HG02973 (cell line): ENCODE measurements around the gene LIN37.

Source experiments
- ATAC-seq: cut with Tn5 transposase; IDR thresholded peaks from one replicate; pipeline ENCODE4 v1.9.1; 2021; ENCODE audit warnings: moderate library complexity; ENCODE audit not compliant: unreplicated experiment

The LIN37 gene

GRCh38 chr19:35734273-35734672 lies 14.1 kb upstream of the LIN37 start:
- ATAC-seq = no peak

GRCh38 chr19:35734889-35735288 lies 13.5 kb upstream of the LIN37 start:
- no peak for ATAC-seq

GRCh38 chr19:35736913-35737886 lies 11.2 kb upstream of the LIN37 start:
- ATAC-seq = no peak

- ATAC-seq = no peak
These were observed 10.1 kb upstream of the LIN37 start for GRCh38 chr19:35738021-35738886.

- no peak for ATAC-seq
These were observed 9.5 kb upstream of the LIN37 start for GRCh38 chr19:35738887-35739229.

GRCh38 chr19:35739275-35740107 lies 8.9 kb upstream of the LIN37 start:
- ATAC-seq = no peak

- ATAC-seq = peak; percentile 12
These were observed 8.3 kb upstream of the LIN37 start for GRCh38 chr19:35740108-35740422.

- ATAC-seq = peak; percentile 46
These were observed 7.8 kb upstream of the LIN37 start for GRCh38 chr19:35740423-35741202.

GRCh38 chr19:35741203-35741515 lies 7.2 kb upstream of the LIN37 start:
- no peak for ATAC-seq

GRCh38 chr19:35742121-35742724 lies 6.2 kb upstream of the LIN37 start, which contains the start of gene IGFLR1:
TSS of gene IGFLR1 (minus strand) at chr19:35742452. CDS start at chr19:35741180, 1,272 bp downstream.
- ATAC-seq = no peak

GRCh38 chr19:35743640-35744429 lies 4.5 kb upstream of the LIN37 start:
- ATAC-seq = no peak

- ATAC-seq = peak; percentile 31
These were observed 3.7 kb upstream of the LIN37 start for GRCh38 chr19:35744430-35745327.

GRCh38 chr19:35745328-35746086 lies 2.9 kb upstream of the LIN37 start, which contains the start of the genes PSENEN and U2AF1L4:
TSS of gene PSENEN (plus strand) at chr19:35745651. CDS start at chr19:35745931, 280 bp downstream.
TSS of gene U2AF1L4 (minus strand) at chr19:35745418. CDS start at chr19:35745391, 27 bp downstream.
- peak; percentile 31 for ATAC-seq

- ATAC-seq = no peak
These were observed 2.3 kb upstream of the LIN37 start for GRCh38 chr19:35746087-35746462.

- no peak for ATAC-seq
These were observed 1.8 kb upstream of the LIN37 start for GRCh38 chr19:35746531-35746930.

GRCh38 chr19:35750167-35750566 lies 1.8 kb downstream of the LIN37 start:
- no peak for ATAC-seq
